DMS53 (cell line): ENCODE measurements around the gene CIB2.
A peak's percentile ranks its signal among the peaks of the same experiment; 100 is the strongest.

ENCODE experiments used
- DNase-seq: peaks from one replicate; lab custom pipeline; 2025; lab: John Stamatoyannopoulos, UW

CIB2 gene

GRCh38 chr15:78107471-78107870, 23.8 kb downstream of the CIB2 start:
- DNase-seq: no peak

GRCh38 chr15:78105476-78106241, 25.6 kb downstream of the CIB2 start:
- no peak for DNase-seq

- no peak for DNase-seq
Measured at GRCh38 chr15:78104566-78105475, 26.4 kb downstream of the CIB2 start.

GRCh38 chr15:78104119-78104479, 27.1 kb downstream of the CIB2 start:
- DNase-seq: no peak

- DNase-seq: peak; percentile 6
Measured at GRCh38 chr15:78103406-78104118, 27.7 kb downstream of the CIB2 start.

GRCh38 chr15:78102741-78103140, 28.5 kb downstream of the CIB2 start:
- DNase-seq: no peak

- no peak for DNase-seq
Measured at GRCh38 chr15:78102211-78102610, 29.0 kb downstream of the CIB2 start.

GRCh38 chr15:78101423-78102105, 29.7 kb downstream of the CIB2 start:
- no peak for DNase-seq

GRCh38 chr15:78100886-78101285, 30.4 kb downstream of the CIB2 start:
- DNase-seq: no peak

- DNase-seq: no peak
Measured at GRCh38 chr15:78098131-78098755, 33.0 kb downstream of the CIB2 start.

- DNase-seq: no peak
Measured at GRCh38 chr15:78097667-78098066, 33.6 kb downstream of the CIB2 start.

- no peak for DNase-seq
Measured at GRCh38 chr15:78093242-78094020, 37.8 kb downstream of the CIB2 start.

- DNase-seq: no peak
Measured at GRCh38 chr15:78092261-78093041, 38.8 kb downstream of the CIB2 start, which contains the start of gene SH2D7. TSS of gene SH2D7 (plus strand) at chr15:78092561. CDS start at chr15:78092585, 24 bp downstream.

- no peak for DNase-seq
Measured at GRCh38 chr15:78090422-78091063, 40.7 kb downstream of the CIB2 start.

- no peak for DNase-seq
Measured at GRCh38 chr15:78088773-78089080, 42.5 kb downstream of the CIB2 start.

- DNase-seq: no peak
Measured at GRCh38 chr15:78087951-78088772, 43.1 kb downstream of the CIB2 start.

- no peak for DNase-seq
Measured at GRCh38 chr15:78085928-78086327, 45.3 kb downstream of the CIB2 start.

- no peak for DNase-seq
Measured at GRCh38 chr15:78084449-78084750, 46.8 kb downstream of the CIB2 start.
